HL-60 (cell line): ENCODE results near the gene TSPYL2.
A peak's percentile ranks its signal among the peaks of the same experiment; 100 is the strongest.

ENCODE experiments used
- DNase-seq, 2 experiments: peaks; one replicate each; pipeline ENCODE4 v3.0.0-alpha.2; 2010 to 2020; ENCODE audit warnings: low read depth in 1 of 2, low spot score in 1 of 2
- H3K27ac ChIP-seq: fragments of 250-450 bp; sonication (Bioruptor Pico); replicated peaks from 2 replicates; pipeline ENCODE4 v1.5.1; 2020; ENCODE audit warnings: mild to moderate bottlenecking, moderate library complexity
- H3K27me3 ChIP-seq: fragments of 250-450 bp; sonication (Bioruptor Pico); 2 replicates; pipeline ENCODE4 v1.5.1; 2021; ENCODE audit warnings: mild to moderate bottlenecking, moderate library complexity; ENCODE audit not compliant: insufficient read depth, poor library complexity, severe bottlenecking
- H3K4me3 ChIP-seq: replicated peaks from 2 replicates; pipeline ENCODE4 v1.5.1; 2011; ENCODE audit warnings: mild to moderate bottlenecking, control low read depth, low read length; ENCODE audit not compliant: insufficient read depth
- GABPA ChIP-seq: IDR thresholded peaks from 2 replicates; pipeline ENCODE4 v1.6.1; 2012; ENCODE audit warnings: low read depth
- POLR2AphosphoS5 ChIP-seq: IDR thresholded peaks from 2 replicates; pipeline ENCODE4 v1.6.1; 2012; ENCODE audit warnings: low read depth
- SPI1 ChIP-seq: IDR thresholded peaks from 2 replicates; pipeline ENCODE4 v1.6.1; 2012; ENCODE audit warnings: low read depth, mild to moderate bottlenecking, borderline replicate concordance
- TF ChIP-seq, protein P1 (sequence below): IDR thresholded peaks from one replicate; pipeline ENCODE4 v1.5.1; 2011; ENCODE audit warnings: low read length, control low read depth, inconsistent platforms; ENCODE audit not compliant: insufficient read depth
- TF ChIP-seq, protein P2 (sequence below): IDR thresholded peaks from 2 replicates; pipeline ENCODE4 v1.6.1; 2012; ENCODE audit warnings: low read depth; ENCODE audit not compliant: insufficient replicate concordance

Gene TSPYL2

DNA sequence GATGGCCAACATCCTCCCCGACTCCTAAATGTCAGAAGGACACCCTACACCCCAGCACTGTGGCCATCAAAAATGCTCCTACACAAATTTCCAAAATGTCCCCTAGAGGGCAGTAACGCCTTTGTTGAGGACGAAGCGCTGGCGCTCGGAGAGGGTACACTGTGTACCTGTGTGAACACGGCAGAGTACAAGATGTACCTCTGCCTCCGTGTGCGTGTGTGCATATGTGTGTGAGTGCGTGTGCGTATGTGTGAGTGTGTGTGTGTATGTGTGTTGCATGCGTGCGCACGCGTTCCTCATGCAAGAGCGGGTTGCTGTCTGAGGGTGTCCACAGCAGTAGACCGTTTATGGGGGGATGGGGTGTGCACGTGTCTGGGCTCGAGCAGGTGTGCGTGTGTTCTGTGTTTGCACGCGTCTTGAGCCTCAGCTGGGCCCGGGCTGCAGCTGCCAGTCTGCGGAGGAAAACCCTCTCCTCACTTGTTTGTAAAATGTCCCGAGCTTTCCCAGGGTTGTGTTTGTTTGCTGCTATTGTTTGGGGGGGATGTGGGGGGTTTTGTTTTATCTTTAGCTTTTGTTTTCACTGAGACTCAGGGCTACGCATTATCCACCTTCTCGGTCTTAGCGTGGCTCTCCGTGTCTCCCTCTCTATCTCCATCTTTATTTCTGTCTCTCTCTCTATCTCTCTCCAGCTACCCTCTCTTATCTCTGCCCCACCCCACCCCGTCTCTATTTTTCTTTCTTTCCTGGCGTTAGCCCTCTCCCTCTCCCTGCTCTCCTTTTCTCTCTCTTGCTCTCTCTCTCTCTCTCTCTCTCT lies 10.4 kb upstream of the TSPYL2 start:
- TF ChIP-seq, protein P1, sequence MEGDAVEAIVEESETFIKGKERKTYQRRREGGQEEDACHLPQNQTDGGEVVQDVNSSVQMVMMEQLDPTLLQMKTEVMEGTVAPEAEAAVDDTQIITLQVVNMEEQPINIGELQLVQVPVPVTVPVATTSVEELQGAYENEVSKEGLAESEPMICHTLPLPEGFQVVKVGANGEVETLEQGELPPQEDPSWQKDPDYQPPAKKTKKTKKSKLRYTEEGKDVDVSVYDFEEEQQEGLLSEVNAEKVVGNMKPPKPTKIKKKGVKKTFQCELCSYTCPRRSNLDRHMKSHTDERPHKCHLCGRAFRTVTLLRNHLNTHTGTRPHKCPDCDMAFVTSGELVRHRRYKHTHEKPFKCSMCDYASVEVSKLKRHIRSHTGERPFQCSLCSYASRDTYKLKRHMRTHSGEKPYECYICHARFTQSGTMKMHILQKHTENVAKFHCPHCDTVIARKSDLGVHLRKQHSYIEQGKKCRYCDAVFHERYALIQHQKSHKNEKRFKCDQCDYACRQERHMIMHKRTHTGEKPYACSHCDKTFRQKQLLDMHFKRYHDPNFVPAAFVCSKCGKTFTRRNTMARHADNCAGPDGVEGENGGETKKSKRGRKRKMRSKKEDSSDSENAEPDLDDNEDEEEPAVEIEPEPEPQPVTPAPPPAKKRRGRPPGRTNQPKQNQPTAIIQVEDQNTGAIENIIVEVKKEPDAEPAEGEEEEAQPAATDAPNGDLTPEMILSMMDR: peak; percentile 40
- TF ChIP-seq, protein P2, sequence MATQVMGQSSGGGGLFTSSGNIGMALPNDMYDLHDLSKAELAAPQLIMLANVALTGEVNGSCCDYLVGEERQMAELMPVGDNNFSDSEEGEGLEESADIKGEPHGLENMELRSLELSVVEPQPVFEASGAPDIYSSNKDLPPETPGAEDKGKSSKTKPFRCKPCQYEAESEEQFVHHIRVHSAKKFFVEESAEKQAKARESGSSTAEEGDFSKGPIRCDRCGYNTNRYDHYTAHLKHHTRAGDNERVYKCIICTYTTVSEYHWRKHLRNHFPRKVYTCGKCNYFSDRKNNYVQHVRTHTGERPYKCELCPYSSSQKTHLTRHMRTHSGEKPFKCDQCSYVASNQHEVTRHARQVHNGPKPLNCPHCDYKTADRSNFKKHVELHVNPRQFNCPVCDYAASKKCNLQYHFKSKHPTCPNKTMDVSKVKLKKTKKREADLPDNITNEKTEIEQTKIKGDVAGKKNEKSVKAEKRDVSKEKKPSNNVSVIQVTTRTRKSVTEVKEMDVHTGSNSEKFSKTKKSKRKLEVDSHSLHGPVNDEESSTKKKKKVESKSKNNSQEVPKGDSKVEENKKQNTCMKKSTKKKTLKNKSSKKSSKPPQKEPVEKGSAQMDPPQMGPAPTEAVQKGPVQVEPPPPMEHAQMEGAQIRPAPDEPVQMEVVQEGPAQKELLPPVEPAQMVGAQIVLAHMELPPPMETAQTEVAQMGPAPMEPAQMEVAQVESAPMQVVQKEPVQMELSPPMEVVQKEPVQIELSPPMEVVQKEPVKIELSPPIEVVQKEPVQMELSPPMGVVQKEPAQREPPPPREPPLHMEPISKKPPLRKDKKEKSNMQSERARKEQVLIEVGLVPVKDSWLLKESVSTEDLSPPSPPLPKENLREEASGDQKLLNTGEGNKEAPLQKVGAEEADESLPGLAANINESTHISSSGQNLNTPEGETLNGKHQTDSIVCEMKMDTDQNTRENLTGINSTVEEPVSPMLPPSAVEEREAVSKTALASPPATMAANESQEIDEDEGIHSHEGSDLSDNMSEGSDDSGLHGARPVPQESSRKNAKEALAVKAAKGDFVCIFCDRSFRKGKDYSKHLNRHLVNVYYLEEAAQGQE: no peak
- no peak; the same call in none of the 2 replicates for TF ChIP-seq POLR2AphosphoS5
- TF ChIP-seq GABPA: no peak
- no peak overlapping the region; the same call in 1 of the 2 replicates for H3K27ac ChIP-seq
- no peaks in the 10 kb centered on the region for H3K27me3 ChIP-seq
- DNase-seq: peak in 1 of 2 experiments; percentile 67
- peak overlapping the region; percentile 60 for H3K4me3 ChIP-seq

DNA sequence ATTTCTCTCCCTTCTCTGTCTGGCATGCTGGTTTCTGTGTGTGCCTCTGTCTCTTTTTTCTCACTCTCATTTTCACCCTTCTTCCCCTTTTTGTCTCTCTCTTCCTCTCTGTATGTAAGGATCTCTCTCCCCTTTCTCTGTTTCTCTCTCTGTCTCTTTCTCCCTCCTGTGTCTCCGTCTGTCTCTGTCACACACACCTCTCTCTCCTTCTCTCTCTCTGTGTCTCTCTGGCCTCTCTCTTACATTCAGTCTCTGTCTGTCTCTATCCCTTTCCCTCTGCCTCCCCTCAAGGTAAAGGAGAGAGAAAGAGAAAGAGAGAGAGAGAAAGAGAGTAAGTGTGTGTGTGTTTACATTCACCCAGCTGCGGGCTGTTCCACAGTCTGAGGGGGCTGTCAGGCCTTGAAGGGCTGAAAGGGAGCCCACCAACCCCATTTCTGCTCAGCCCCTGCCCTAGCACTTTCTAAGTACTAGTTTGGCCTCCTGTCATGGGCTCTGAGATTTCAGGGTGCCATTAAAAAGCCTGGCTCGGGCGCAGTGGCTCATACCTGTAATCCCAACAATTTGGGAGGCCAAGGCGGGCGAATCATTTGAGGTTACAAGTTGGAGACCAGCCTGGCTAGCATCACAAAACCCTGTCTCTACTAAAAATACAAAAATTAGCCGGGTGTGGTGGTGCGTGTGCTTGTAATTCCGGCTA lies 9.6 kb upstream of the TSPYL2 start:
- DNase-seq: no peak
- Histone ChIP-seq H3K27ac (no peak overlapping the region), H3K4me3 (peak overlapping the region; percentile 60), H3K27me3 (no peaks in the 10 kb centered on the region)
- TF ChIP-seq GABPA (no peak), SPI1 (peak; percentile 29; the same call in 1 of the 2 replicates)

- TF ChIP-seq GABPA: no peak
- TF ChIP-seq, protein P2: no peak
- no peak for TF ChIP-seq POLR2AphosphoS5
- TF ChIP-seq, protein P1: no peak
- no peak for TF ChIP-seq SPI1
- no peaks in the 10 kb centered on the region for H3K27me3 ChIP-seq
- H3K4me3 ChIP-seq: no peak overlapping the region
- H3K27ac ChIP-seq: no peak overlapping the region
- DNase-seq: no peak
Measured at GRCh38 chrX:53073115-53073586, 9.0 kb upstream of the TSPYL2 start.

DNA sequence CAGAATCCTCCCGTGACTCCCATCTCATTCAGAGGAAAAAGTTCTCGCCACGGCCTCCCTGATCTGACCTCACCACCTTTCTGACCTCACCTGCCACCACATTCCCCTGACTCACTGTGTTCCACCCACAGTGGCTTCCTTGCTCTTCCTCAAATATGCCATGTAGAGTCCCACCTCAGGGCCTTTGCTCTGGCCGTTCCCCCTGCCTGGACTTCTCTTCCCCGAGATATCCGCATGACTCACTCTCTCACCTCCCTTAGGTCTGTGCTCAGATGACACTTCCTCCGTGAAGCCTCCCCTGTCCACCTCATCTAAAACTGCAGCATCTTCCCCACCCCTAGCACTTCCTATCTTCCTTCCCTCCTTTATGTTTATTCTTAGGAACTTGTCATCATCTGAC lies 7.2 kb upstream of the TSPYL2 start:
- no peak for DNase-seq
- H3K27ac ChIP-seq: no peak overlapping the region
- H3K4me3 ChIP-seq: no peak overlapping the region
- H3K27me3 ChIP-seq: no peaks in the 10 kb centered on the region
- no peak for TF ChIP-seq POLR2AphosphoS5
- TF ChIP-seq GABPA: no peak
